Measurements from ENCODE around the gene UNC13D. TPM values are rescaled to one million over a fixed set of nuclear protein-coding genes. Genes with fewer than 3 reads are reported as not detected.
"Not testable (repeated sequence)": the region's sequence is repeated elsewhere in the genome, so short reads cannot be mapped to it uniquely, and the experiment has no call there.

UNC13D gene
- total RNA-seq, 4 donors from 2014 or later, result 5.9 to 10.0 (median 9.0) TPM

- peak; percentile 52 to 74 for TF ChIP-seq POLR2AphosphoS5 (IDR thresholded peaks at IDR 0.05)
- TF ChIP-seq EP300 (IDR thresholded peaks at IDR 0.05), result no peak
- peak overlapping the region; percentile 42 to 56 (median 44) for H3K4me3 ChIP-seq
- H3K9me3 ChIP-seq, result no peaks in the 10 kb centered on the region
- H3K36me3 ChIP-seq, result peaks cover 6 to 11% (median 10%) of the 10 kb centered on the region in 4 donors
- H3K27me3 ChIP-seq, result no peaks in the 10 kb centered on the region
- intact Hi-C loops (cut with DNase I), result no loop called here
- 25% methylated on average over 9 of the region's 23 CpGs for WGBS
- H3K4me1 ChIP-seq, result peaks cover 68 to 78% (median 77%) of the 10 kb centered on the region in 4 donors
- H3K27ac ChIP-seq (replicated peaks in 1 of 4), result peak overlapping the region; percentile 97 to 99 (median 98)
- no peak for DNase-seq (ENCODE audit: extremely low spot score)
These were observed 25.3 kb upstream of the UNC13D start for GRCh38 chr17:75869282-75870141.

DNA sequence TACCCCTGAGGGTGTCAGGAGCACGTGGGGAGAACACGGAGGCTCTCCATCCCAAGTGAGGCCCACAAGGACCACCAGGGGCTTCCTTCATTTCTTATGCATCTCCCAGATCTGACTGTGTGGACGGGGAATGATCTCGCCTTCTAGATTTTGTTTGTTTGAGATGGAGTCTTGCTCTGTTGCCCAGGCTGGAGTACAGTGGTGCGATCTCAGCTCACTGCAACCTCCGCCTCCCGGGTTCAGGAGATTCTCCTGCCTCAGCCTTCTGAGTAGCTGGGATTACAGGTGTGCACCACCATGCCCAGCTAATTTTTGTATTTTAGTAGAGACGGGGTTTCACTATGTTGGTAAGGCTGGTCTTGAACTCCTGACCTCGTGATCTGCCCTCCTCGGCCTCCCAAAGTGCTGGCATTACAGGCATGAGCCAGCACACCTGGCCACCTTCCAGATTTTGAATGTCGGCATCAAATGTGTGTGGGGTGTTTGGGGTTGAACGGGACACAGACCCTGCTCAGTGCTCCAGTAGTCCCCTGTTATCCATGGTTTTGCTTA lies 24.6 kb upstream of the UNC13D start:
- H3K9me3 ChIP-seq; H3K36me3 ChIP-seq; H3K27me3 ChIP-seq; DNase-seq (ENCODE audit: extremely low spot score); intact Hi-C loops (cut with DNase I): not testable (repeated sequence)
- Histone ChIP-seq H3K4me1 (peaks cover 67 to 78% (median 77%) of the 10 kb centered on the region in 4 donors), H3K27ac (replicated peaks in 1 of 4) (peak overlapping the region; percentile 97 to 99 (median 98)), H3K4me3 (peak overlapping the region in 1 of 4 donors; percentile 43)
- 77% methylated on average over 12 of the region's 12 CpGs for WGBS

- H3K9me3 ChIP-seq; intact Hi-C loops (cut with DNase I); DNase-seq (ENCODE audit: extremely low spot score); H3K27me3 ChIP-seq; H3K36me3 ChIP-seq; H3K4me3 ChIP-seq: not testable (repeated sequence)
- peak overlapping the region; percentile 75 to 83 (median 81) for H3K27ac ChIP-seq (replicated peaks in 1 of 4)
- whole genome bisulfite sequencing, result 79% methylated on average over 17 of the region's 17 CpGs
- peaks cover 43 to 74% (median 72%) of the 10 kb centered on the region in 4 donors for H3K4me1 ChIP-seq
These were observed 21.4 kb upstream of the UNC13D start for GRCh38 chr17:75865404-75866188.

DNA sequence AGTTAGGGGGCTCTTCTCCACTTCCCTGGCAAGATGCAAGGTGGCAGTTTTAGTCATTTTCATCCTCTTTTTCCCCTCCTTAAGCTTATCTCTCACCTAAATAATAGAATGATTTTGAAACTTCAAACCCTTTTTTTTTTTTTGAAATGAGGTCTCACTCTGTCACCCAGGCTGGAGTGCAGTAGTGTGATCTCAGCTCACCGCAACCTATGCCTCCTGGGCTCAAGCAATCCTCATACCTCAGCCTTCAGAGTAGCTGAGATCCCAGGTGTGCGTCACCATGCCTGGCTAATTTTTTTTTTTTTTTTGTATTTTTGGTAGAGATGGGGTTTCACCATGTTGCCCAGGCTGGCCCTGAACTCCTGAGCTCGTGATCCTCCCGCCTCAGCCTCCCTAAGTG lies 20.7 kb upstream of the UNC13D start:
- H3K9me3 ChIP-seq; H3K27me3 ChIP-seq; H3K36me3 ChIP-seq; H3K4me3 ChIP-seq; intact Hi-C loops (cut with DNase I); DNase-seq (ENCODE audit: extremely low spot score): not testable (repeated sequence)
- H3K27ac ChIP-seq (replicated peaks in 1 of 4), result peak overlapping the region; percentile 75 to 83 (median 81)
- WGBS, result 75% methylated on average over 4 of the region's 4 CpGs
- peaks cover 40 to 67% (median 65%) of the 10 kb centered on the region in 4 donors for H3K4me1 ChIP-seq

DNA sequence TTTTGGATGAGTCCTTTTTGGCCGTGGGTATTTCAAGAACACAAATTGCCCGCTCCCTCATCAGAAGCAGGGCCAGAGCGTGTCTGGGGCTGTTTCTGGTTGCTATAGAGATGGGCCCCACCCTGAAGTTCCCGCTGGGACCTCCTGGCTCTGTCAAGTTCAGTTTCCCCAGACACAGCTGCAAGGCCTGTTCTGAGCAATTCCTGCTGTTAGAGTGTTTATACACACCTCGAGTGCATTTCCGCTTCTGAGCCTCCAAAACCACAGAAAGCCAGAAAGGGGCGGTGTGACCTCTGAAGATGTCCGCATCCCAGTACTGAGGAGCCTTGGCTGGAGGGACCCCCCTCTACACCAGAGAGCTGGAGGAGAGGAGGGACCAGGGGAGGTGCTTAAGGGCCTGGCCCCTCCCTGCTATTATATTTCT lies 20.3 kb upstream of the UNC13D start:
- intact Hi-C loops (cut with DNase I), result no loop called here
- no peak overlapping the region for H3K4me3 ChIP-seq
- peak overlapping the region; percentile 75 to 83 (median 81) for H3K27ac ChIP-seq (replicated peaks in 1 of 4)
- H3K9me3 ChIP-seq, result no peaks in the 10 kb centered on the region
- H3K36me3 ChIP-seq, result no peaks in the 10 kb centered on the region
- DNase-seq (ENCODE audit: extremely low spot score), result no peak
- 21% methylated on average over 5 of the region's 8 CpGs for WGBS
- H3K4me1 ChIP-seq, result peaks cover 36 to 62% (median 61%) of the 10 kb centered on the region in 4 donors
- no peaks in the 10 kb centered on the region for H3K27me3 ChIP-seq
- no peak for TF ChIP-seq EP300 (IDR thresholded peaks at IDR 0.05)
- TF ChIP-seq CTCF (IDR thresholded peaks at IDR 0.05), result no peak
- no peak for TF ChIP-seq POLR2A (IDR thresholded peaks at IDR 0.05; ENCODE audit: low read depth)
- TF ChIP-seq POLR2AphosphoS5 (IDR thresholded peaks at IDR 0.05), result peak; percentile 80 to 84

- intact Hi-C loops (cut with DNase I), result no loop called here
- Histone ChIP-seq H3K9me3 (no peaks in the 10 kb centered on the region), H3K4me3 (no peak overlapping the region), H3K4me1 (peaks cover 37 to 57% (median 48%) of the 10 kb centered on the region in 4 donors), H3K27me3 (no peaks in the 10 kb centered on the region), H3K27ac (replicated peaks in 1 of 4) (peak overlapping the region; percentile 75 to 83 (median 81)), H3K36me3 (no peaks in the 10 kb centered on the region)
- no peak for DNase-seq (ENCODE audit: extremely low spot score)
- WGBS, result 51% methylated on average over 9 of the region's 9 CpGs
- TF ChIP-seq POLR2A (IDR thresholded peaks at IDR 0.05; ENCODE audit: low read depth), result no peak
- TF ChIP-seq POLR2AphosphoS5 (IDR thresholded peaks at IDR 0.05), result peak; percentile 89 to 91
These were observed 17.7 kb upstream of the UNC13D start for GRCh38 chr17:75861927-75862317.

DNA sequence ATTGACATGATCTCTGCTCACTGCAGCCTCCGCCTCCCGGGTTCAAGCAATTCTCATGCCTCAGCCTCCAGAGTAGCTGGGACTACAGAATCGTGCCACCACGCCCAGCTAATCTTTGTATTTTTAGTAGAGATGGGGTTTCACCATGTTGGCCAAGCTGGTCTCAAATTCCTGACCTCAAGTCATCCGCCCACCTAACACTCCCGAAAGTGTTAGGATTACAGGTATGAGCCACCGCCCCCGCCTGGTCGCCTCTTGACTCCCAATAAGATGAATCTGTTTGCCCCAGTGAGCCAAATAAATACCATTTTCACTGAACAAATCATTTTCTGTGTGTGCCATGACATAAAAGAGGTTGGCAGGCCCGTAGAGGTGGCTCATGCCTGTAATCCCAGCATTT lies 15.2 kb upstream of the UNC13D start:
- H3K27ac ChIP-seq (replicated peaks in 1 of 4), result peak overlapping the region; percentile 55 to 63 (median 60)
- DNase-seq (ENCODE audit: extremely low spot score); H3K9me3 ChIP-seq; H3K36me3 ChIP-seq; H3K27me3 ChIP-seq; intact Hi-C loops (cut with DNase I); H3K4me3 ChIP-seq: not testable (repeated sequence)
- peaks cover 33 to 56% (median 49%) of the 10 kb centered on the region in 4 donors for H3K4me1 ChIP-seq
- WGBS, result 91% methylated on average over 10 of the region's 10 CpGs

Data from esophagus muscularis mucosa (tissue), 4 donors.